NCI-H187 treated with DMSO at 0.1 percent for 48 hours (cell line): ENCODE data around the gene NIT1.

Source experiments
- DNase-seq: peaks from one replicate; lab custom pipeline; 2025; lab: John Stamatoyannopoulos, UW

Gene NIT1

DNA sequence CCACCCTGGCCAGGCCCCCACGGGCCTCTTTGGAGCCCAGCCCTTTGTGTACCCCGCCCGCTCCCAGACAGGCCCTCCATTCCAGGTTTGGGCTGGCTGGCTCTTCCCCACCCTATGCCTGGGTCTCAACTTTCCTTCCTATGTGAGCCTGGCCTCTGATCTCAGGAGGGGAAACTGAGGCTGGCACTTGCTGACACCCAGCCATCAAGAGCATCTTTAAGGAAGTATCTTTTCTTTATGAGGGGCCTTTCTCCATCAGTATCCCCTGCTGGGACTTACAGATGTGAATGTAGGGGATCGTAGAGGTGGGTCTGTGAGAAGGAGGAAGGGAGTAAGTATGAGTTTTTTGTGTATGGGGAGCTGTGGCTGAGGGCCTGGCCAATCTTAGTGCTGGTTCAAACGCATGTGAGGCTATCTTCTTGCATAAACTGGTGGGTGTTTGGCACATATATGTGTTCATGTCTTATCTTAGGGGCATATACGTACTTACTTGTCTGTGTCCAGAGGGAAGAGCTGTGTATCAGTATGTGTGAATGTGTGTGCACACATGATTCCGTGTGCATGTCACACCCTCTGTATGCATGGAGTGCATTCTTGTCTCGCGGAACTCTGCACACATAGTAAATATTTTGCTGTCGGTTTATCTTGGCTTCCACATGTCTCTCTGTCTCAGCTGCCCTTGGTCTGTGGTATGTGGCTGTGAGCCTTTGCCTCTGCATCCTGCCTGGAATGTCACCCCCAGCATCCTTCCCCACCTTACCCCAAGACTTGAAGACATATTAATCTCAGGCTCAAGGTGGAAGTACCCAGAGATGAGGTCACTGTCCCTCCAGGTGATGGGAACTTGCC is 33.9 kb upstream of the NIT1 start:
- no peak for DNase-seq

DNA sequence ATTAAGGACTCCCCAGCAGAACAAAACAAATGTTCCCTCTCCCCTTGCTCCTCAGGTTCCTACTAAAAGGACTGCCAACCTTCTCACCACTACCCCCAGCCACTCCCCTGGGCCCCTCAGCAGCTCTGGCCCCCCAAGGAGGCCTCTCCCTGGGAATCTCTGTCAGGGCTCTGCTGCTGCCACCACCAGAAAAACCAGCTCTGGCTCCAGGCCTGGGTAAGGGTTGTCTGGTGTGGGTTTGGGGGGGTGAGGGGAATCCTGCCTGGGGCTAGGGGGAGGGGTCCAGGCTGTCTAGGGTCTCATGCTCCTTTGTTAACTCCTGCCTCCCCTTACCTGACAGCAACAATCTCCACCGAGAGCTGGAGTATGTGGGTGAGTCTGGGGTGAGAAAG is 33.3 kb upstream of the NIT1 start:
- DNase-seq = no peak

DNA sequence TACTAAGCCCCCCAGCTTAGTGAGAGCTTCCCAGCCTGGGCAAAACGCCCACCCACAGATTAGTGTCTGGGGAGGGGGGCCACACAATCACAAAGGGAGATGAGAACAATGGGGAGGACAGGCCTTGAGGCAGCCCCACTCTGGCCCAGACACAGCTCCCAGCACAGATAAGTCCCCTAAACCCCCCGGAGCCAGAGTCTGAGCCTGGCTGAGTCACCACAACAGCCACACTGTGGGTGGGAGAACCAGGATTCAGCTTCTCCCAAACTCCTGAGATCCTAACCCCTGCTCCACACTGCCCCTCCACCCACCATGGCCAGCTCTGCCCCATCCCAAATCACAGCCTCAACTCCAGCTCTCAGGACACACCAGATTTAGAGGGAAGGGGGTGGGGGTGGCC is 32.7 kb upstream of the NIT1 start:
- no peak for DNase-seq

DNA sequence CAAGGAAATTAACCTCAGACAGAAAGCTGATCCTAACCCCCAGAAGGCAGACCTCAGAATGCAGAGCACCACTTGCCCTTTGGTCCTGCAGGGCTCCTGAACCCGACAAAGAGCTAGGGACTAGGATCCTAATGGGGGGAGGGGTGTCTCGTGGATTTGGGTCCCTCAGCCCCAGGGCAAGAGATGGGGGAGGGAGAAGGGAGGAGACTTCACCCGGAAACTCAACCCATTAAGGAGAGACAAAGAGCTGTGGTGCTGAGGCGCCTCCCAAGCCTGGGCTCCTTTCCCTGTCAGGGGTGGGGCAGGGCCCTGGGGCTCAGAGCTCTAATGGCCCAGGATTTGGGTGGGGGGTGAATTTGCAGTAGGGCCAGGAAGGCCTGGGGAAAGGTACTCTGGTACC is 31.4 kb upstream of the NIT1 start:
- DNase-seq = no peak

DNA sequence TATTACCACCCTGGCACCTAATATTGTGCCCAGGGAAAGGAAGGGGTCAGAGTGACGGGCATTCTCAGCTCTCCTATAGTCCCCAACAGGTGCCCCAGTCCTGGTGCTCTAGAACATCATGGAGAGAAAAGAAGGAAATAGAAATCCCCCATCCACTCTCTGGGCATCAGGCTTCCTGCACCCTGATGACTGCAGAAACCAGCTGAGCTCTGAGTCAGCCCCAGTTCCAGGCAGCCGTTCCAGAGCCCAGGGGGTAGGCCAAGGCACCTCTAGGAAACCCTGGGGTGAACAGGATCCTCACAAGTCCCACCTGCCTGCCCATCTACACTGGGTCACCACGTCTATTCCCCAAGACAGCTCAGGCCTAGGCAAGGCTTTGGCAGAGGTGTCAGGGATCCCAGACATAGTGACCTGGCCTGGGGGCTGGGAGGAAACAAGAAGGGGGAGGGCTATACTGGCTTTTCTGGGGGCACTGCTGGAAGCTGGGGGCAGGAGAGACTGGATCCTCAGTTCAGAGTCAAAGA is 29.3 kb upstream of the NIT1 start:
- DNase-seq = no peak

DNA sequence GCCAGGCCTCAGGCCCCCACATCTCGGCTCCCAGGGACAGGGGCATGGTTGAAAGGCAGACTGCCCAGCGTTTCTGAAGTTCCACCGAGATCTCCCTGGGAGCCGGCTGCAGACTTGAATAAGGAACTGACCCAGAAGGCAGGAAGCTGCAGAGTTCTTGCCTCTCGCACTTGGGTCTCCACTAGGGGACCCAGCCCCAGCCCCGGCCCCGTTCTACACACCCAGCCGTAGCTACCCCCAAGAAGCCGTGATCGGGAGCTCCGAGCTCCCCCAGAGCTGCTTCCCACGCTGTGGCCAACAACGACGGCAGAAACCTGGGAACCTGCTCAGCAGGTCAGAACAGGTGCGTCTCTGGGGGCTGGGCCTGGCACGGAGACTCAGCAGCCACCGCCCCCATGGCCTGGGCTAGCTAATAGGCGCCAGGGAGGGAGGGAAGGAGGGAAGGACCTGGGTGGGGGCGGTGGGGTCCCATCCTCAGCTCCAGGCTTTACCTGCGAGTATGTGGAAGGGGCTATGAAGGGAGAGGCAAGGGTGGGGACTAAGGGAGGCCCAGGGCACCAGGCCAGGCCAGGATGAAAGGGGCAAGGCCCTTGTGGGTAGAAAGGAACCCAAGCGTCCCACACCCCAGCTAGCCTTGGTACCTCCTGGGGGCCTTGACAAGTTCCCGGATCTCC is 28.5 kb upstream of the NIT1 start, which contains the start of gene NECTIN4:
Gene NECTIN4 (minus strand): TSS at position 308 of the 674 bp plus-strand sequence. CDS start 262 bp downstream, at position 46.
- no peak for DNase-seq

DNA sequence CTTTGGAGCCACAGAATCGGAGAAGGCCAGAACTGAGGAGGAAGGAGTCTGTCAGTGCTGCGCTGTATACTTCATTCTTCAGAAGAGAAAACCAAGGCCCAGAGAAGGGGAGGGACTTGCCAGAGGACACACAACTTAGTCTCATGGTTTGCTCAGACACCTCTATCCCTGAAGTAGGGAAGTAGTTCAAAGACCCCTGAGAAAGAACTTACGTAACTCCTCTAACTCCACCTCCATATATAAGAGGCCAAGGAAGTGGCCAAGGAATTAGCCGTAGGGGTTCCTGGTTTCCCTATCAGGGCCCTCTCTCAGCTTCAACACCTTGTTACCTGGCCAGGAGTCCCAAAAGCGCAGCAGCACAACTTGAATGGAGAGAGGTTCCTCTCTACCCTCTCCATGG is 28.0 kb upstream of the NIT1 start:
- no peak for DNase-seq

DNA sequence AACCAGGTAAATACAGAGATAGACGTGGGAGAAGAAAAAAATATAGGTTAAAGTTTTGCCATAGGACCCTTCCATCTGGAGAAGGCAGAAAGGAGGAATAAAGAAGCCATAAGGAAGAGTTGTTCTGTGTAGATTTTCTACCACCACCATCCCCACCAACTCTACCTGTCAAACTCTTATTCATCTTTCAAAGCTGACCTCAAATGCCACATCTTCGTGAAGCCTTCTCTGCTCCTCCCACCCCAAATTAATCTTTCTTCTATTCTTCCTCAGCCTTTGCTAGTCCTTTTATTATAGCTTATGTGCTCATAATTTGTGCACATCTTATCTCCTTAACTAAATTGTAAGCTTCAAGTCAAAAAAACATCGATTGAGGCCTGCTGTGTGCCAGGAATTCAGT is 27.3 kb upstream of the NIT1 start:
- DNase-seq = no peak

DNA sequence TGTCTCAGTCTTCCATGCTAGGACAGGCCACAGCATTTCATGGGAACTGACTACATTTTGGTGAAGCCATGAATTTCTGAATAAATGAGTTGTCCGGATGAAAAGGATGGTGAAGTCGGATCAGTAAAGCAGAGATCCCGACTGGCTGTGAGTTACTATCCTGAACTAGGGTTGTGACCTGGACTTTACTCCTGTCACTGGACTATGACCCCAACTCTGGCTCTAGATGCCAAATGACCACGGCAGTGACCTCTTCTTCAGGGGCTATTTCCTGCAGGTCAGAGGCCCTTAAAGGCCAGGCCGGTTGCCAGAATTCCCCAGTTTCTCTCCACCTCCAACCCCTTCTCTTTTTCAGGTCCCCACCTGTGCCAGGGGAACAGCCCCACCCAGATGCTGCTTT is 26.8 kb upstream of the NIT1 start:
- no peak for DNase-seq

DNA sequence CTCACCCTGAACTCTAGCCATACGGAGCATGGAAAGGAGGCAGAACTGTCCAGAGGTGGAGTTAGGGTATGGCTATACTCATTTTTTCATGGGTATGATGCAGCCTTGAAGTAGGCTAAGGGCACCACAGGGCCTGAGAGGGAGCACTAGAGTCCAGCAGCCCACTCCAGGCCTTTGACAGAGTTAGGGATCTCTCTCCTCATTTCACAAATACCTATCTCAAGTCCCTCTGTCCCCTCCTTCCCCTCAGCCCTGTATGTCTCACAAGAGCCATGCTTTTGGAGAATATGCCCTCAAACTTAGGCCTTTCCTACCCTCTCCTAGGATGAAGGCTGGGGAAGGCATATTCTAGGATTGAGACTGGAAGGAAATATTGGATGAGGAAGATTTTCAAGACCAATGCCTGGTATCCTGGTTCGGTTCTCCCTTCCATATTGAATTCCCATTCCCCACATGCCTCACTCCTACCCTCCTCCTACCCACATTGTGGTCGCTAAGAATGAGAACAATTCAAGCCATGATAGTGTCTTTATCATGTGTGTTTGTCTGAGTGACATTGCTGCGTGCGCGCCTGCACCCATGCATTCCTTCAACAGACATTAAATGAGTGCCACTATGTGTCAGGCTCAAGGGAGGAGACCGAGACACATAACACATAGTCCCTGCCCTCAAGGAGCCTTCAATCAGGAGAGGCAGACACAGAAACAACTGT is 26.0 kb upstream of the NIT1 start:
- DNase-seq = no peak

DNA sequence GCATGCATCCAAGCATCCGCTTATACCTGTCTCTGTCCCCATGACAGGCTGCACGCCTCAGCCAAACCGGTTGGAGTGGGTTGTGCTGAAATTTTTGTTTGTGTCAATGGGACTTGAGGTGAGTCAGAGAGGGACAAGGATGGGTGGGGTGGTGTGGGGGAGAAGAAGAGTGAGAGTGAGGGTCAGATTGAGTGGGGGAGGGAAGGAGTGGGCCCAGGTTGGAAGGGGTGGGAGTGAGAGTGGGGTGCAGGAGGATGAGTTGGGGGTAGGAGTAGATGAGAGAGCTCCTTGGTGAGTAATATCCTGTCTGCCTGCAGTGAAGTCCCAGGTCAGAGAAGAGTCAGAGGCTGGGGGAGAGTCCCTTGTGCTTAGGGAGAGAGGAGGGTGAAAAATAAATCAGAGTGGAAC is 25.3 kb upstream of the NIT1 start:
- DNase-seq = no peak

DNA sequence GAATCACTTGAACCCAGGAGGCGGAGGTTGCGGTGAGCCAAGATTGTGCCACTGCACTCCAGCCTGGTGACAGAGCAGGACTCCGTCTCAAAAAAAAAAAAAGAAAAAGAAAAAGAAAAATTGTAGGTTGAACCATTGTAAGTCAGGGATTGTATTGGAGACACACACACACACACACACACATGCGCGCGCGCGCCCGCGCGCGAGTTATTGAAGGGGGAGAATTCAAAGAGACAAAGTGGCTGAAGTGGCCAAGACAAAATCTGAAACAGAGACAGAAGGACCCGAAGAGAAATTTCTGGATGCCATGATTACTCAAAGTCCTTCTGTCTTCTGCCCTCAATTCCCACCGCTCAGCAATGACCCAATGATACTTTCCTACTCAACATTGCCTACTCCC is 23.4 kb upstream of the NIT1 start:
- DNase-seq = no peak

DNA sequence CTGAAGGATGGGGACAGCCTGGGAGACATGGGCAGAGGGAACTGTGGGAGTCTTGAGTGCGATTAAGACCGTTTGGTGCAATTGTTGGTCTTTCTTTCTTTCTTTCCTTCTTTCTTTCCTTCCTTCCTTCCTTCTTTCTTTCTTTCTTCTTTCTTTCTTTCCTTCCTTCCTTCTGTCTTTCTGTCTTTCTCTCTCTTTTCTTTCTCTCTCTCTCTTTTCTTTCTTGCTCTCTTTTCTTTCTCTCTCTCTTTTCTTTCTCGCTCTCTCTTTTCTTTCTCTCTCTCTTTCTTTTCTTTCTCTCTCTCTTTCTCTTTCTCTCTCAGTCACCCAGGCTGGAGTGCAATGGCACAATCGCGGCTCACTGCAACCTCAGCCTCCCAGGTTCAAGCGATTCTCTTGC is 22.7 kb upstream of the NIT1 start:
- no peak for DNase-seq

DNA sequence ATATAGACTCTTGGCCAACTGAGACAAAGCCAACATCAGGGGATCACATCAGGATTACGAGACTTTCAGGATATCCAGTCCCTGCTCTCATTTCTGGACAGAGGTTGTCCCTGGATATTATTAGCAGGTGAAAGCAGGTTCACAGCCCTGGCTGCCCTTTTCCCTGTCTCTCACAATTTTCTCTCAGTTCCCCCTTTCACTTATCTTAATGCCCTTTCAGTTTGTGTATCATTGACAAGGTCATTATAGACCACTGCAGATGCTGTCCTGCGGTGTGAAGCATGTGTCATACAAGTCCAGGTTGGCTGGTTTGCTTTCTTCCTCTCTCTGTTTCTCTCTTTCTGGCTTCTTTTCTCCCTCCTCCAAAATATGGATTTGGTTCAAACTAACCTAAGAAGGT is 21.9 kb upstream of the NIT1 start:
- no peak for DNase-seq

DNA sequence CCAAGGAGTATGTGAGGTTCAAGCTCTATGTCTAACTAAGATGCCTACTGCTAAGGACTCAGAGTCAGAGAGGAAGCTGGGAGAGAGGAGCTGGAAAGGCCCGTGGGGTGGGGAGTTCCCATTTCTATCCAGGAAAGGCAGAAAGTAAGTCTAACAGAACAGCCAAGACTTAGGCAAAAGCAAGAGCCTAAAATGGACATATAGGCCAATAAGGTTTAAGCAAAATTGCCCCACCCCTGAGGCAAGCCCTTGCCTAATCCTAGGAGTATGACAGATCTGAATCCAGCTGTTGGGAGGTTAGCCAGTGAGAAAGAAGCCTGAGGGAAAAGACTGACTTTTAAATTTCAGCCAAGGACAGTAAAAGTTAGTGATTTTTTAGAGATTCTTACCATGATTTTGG is 21.4 kb upstream of the NIT1 start:
- DNase-seq = no peak

DNA sequence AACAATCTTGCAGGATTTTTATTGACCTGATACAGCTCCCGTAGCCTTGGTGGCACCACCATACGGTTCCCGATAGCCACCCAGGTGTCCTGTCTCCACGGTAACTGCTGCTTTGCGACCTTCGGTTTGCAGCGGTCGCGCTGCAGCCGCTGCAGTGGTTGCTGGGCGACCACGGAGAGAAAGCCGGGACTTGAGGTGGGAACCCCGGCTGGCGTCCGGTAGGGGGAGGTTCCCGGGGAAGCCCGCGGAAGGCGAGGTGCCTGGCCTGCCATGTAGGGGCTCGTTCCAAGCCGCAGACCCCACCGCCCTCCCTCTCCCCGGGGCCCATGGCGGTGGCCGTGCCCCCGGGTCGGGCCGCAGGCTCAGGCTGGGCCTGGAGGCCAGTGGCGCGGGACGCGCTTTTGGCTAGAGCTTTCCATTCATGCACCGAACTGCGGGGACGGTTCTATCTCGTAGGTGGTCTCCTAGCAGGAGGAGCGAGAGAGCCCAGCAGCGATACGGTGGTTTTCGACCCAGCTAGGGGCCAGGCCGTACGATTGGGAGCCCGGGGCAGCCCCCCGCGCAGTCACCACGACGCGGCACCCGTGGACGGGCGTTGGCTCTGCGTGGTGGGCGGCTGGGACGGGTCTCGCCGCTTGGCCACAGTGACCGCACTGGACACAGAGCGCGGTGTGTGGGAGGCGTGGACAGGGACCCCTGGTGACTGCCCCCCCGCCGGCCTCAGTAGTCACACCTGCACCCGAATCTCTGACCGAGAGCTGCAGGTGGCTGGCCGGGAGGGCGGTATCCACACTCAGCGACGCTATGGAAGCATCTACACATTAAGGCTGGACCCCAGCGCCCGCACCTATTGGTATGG is 19.5 kb upstream of the NIT1 start, which contains the start of gene KLHDC9:
Gene KLHDC9 (plus strand): TSS at position 152 of the 859 bp plus-strand sequence. CDS start 175 bp downstream, at position 327.
- peak; percentile 92 for DNase-seq

DNA sequence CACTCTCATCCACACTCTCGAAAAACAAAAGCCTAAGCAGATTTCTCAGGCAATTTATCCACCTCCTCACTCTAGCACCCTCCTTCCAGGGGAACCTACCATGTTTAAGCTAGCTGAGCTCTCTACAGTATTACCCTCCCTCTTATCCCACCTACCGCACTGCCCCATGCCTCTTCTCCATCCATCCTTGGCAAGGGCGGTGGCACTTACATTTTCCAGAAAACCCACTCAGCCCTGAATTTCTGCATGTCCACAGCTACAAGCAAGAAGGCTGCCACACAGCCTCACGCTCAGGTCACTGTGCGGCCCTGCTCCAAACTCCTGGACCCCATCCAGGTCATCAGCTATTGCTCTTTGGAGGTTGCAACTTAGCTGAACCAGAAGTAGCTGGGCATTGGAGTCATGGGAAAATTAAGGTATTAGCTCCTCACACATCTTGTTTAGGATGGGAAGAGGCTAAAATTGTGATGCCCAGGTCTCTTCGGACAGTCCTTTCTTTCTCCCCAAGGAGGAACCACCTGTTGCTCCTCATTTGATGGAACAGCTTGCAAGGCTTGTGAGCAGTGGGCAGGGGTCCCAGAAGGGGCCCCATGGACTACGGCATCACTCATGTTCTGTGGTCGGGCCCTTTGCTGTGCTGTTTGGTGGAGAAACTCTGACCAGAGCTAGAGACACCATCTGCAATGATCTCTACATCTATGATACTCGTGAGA is 18.7 kb upstream of the NIT1 start:
- no peak for DNase-seq

DNA sequence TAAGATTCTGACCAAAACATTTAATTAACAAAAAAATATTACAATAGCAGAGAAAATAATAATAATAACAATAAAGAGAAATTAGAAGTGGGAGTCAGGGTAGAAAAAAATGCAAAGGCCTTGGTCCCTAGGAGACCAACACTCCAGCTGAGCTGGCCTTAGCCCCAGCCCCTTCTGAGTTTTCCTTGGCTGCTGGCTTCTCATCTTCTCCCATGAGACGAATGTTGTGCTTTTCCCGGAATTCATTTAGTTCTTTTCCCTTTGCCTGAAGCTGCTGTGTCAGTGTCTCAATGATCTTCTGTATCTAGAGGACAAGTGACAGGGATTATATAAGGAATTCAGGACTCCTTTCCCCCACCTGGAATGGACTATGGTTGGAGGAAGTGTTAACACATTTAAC is 17.3 kb upstream of the NIT1 start:
- DNase-seq = no peak

DNA sequence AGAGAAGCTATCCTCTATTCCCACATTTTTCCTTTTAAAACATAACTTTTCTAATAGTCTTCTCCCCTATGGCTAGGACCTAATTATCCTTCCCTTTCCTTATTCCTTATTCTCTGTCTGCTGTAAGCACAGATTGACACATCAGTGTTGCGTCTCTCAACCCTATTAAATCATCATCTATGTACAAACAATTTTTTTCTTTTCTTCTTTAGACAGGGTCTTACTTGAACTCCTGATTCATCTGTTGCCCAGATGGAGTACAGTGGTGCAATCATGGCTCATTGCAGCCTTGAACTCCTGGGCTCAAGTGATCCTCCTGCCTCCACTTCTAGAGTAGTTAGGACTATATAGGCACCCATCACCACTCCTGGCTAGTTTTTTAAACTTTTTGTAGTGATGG is 11.5 kb upstream of the NIT1 start:
- no peak for DNase-seq

DNA sequence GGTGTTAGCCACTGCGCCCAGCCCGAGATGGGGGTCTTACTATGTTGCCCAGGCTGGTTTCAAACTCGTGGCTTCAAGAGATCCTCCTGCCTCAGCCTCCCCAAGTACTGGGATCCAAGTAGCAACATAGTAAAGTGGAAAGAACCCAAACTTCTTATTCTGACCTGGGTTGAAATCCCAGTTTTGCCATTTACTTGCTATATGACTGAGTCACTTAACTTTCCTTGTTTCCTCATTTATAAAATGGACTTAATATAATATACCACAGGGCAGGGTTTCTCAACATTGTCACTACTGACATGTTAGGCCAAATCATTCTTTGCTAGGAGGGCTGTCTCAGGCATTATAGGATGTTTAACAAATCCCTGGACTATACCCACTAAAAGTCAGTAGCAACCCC is 6.8 kb upstream of the NIT1 start:
- DNase-seq = no peak

DNA sequence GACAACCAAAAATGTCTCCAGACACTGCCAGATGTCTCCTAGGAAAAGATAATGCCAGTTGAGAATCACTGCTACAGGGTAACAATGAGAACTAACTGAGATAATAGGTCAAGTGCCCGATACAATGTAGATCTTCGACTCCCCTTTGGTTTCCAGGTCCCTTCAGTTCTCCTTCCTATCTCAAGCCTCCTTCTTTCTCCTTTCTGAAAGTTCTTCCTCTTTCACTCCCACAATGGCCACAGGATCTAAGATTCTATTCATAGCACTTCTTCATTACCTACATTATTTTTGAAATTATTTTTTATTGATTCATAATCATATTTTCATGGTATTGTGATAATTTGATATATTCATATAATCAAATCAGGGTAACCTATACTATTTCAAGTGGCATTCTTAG is 6.4 kb upstream of the NIT1 start:
- DNase-seq = no peak
